GM12891 (cell line): ENCODE results near the gene PTPRN2.

Source experiments
- POLR2A ChIP-seq: IDR thresholded peaks from 2 replicates; pipeline ENCODE4 v1.6.1; 2011; ENCODE audit warnings: low read depth, low read length, control low read depth
- POLR2AphosphoS5 ChIP-seq: IDR thresholded peaks from 2 replicates; pipeline ENCODE4 v1.6.1; 2011; ENCODE audit warnings: low read depth, low read length, control low read depth
- POU2F2 ChIP-seq: IDR thresholded peaks from 2 replicates; pipeline ENCODE4 v1.6.1; 2011; ENCODE audit warnings: low read depth, mild to moderate bottlenecking, control low read depth, low read length, moderate library complexity

- TF ChIP-seq POLR2A (no peak), POLR2AphosphoS5 (no peak), POU2F2 (no peak)
Measured at GRCh38 chr7:157763279-157764000, 824.2 kb downstream of the PTPRN2 start.
